ENCODE results near the gene ADGRD1.
"Not testable (repeated sequence)": the region's sequence is repeated elsewhere in the genome, so short reads cannot be mapped to it uniquely, and the experiment has no call there.

The ADGRD1 gene

DNA sequence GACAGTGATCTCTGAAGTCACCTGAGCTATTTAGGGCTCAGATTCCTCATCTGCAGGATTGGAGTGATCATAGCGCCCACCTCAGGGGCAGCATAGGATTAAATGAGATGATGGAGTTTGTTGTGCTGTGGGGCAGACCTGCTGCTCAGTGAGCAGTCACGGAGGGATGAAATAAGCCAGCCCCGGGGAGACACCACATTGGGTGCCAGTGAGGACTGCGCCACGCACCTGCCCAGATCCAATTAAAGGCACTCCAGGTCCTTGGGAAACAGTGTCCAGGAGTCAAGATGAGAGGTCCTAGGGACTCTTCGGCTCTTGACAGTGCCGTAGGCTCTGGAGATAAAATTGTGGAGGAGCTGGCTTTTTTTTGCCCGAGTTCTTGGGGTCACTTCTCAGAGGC is 166.2 kb downstream of the ADGRD1 start:
- DNase-seq (no peak), ATAC-seq (replicated peaks) (no peak)
- Mint-ChIP-seq H3K9me3 (no peaks in the 10 kb centered on the region), H3K4me3 (no peak overlapping the region), H3K4me1 (ENCODE audit: low read depth in 2 of 2) (no peaks in the 10 kb centered on the region), H3K27ac (no peak overlapping the region), H3K36me3 (ENCODE audit: insufficient read depth) (no peaks in the 10 kb centered on the region), H3K27me3 (peaks cover 32 to 47% of the 10 kb centered on the region in 2 donors)

- no peaks in the 10 kb centered on the region for H3K36me3 Mint-ChIP-seq (ENCODE audit: insufficient read depth)
- peaks cover 22 to 38% of the 10 kb centered on the region in 2 donors for H3K27me3 Mint-ChIP-seq
- H3K4me3 Mint-ChIP-seq: no peak overlapping the region
- H3K27ac Mint-ChIP-seq: no peak overlapping the region
- DNase-seq (no peak), ATAC-seq (replicated peaks) (no peak)
- H3K9me3 Mint-ChIP-seq: no peaks in the 10 kb centered on the region
- H3K4me1 Mint-ChIP-seq (ENCODE audit: low read depth in 2 of 2): no peaks in the 10 kb centered on the region
Measured at GRCh38 chr12:131120831-131121271, 167.1 kb downstream of the ADGRD1 start.

DNA sequence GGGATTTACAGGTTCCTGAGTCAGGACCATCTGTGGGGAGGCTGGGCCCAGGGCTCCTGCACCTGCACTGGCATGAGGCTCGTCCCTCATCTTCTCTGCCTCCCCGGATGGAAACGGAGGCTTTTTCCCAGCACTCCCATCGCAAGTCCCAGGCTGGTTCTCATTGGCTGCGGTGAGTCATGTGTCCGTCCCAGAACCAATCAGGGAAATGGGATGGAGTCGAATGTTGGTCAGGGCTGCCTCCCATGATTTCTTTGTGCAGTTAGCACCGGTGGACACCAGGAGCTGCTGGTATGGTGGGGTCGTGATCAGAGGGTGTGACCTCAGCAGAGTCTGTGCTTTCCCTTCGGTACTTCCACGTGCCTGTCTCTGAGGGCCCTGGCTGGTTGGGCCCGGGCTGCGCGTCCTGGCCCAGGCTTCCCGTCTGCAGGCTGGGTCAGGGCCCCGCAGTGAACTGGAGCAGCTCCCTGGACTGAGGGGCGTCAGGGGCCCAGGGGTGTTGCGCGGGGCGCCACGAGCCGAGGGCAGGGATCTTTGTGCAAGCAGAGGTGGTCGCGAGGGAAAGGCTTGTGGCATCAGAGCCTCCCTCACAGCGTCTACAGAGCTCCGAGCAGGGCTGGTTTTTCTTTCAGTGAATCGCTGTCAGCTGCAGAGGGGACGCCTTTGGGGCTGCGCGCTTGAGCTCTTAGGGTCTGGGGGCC is 168.1 kb downstream of the ADGRD1 start:
- H3K9me3 Mint-ChIP-seq: no peaks in the 10 kb centered on the region
- H3K27ac Mint-ChIP-seq: no peak overlapping the region
- H3K4me3 Mint-ChIP-seq: no peak overlapping the region
- peaks cover 19 to 32% of the 10 kb centered on the region in 2 donors for H3K27me3 Mint-ChIP-seq
- no peaks in the 10 kb centered on the region for H3K36me3 Mint-ChIP-seq (ENCODE audit: insufficient read depth)
- H3K4me1 Mint-ChIP-seq (ENCODE audit: low read depth in 2 of 2): no peaks in the 10 kb centered on the region
- ATAC-seq (replicated peaks): no peak
- DNase-seq: no peak

- no peaks in the 10 kb centered on the region for H3K4me1 Mint-ChIP-seq (ENCODE audit: low read depth in 2 of 2)
- no peak overlapping the region for H3K27ac Mint-ChIP-seq
- DNase-seq (no peak), ATAC-seq (replicated peaks) (no peak)
- peaks cover 18 to 31% of the 10 kb centered on the region in 2 donors for H3K27me3 Mint-ChIP-seq
- H3K36me3 Mint-ChIP-seq (ENCODE audit: insufficient read depth): no peaks in the 10 kb centered on the region
- H3K9me3 Mint-ChIP-seq: no peaks in the 10 kb centered on the region
- no peak overlapping the region for H3K4me3 Mint-ChIP-seq
Measured at GRCh38 chr12:131122631-131123030, 168.9 kb downstream of the ADGRD1 start.

GRCh38 chr12:131123817-131124216 is 170.1 kb downstream of the ADGRD1 start:
- ATAC-seq (replicated peaks): no peak
- H3K4me1 Mint-ChIP-seq (ENCODE audit: low read depth in 2 of 2): no peaks in the 10 kb centered on the region
- no peak for DNase-seq
- H3K36me3 Mint-ChIP-seq (ENCODE audit: insufficient read depth): no peaks in the 10 kb centered on the region
- no peak overlapping the region for H3K4me3 Mint-ChIP-seq
- no peak overlapping the region for H3K27ac Mint-ChIP-seq
- no peaks in the 10 kb centered on the region for H3K9me3 Mint-ChIP-seq
- H3K27me3 Mint-ChIP-seq: peaks cover 6 to 20% of the 10 kb centered on the region in 2 donors

DNA sequence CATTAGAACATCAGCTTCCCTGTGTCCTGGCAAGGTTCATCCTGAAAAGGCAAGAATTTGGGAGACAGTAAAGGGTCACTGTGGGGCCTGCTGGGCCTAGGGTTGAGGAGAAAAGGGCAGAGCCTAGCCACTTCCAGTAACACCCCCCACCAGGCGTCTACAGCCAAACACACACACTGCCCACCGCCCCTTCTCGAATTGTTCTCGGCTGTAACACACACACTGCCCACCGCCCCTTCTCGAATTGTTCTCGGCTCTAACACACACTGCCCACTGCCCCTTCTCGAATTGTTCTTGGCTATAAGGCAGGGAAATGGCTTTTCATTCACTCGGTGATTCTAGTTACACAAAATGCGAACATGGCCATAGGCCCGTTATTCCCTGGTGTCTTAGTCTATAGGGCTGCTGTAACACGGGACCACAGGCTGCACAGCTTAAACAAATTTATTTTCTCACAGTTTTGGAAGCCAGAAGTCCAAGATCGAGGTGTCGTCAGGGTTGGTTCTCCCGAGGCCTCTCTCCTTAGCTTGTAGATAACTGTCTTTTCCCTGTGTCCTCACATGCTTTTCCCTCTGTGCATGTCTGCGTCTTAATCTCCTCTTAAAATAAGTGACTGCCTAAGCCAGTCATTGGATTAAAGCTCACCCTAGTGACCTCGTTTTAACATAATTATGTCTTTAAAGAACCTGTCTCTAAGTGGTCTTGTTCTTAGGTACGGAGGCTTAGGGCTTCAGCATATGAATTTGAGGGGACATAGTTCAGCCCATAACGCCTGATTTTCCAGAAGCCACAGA is 171.0 kb downstream of the ADGRD1 start:
- ATAC-seq (replicated peaks) (no peak), DNase-seq (no peak)

DNA sequence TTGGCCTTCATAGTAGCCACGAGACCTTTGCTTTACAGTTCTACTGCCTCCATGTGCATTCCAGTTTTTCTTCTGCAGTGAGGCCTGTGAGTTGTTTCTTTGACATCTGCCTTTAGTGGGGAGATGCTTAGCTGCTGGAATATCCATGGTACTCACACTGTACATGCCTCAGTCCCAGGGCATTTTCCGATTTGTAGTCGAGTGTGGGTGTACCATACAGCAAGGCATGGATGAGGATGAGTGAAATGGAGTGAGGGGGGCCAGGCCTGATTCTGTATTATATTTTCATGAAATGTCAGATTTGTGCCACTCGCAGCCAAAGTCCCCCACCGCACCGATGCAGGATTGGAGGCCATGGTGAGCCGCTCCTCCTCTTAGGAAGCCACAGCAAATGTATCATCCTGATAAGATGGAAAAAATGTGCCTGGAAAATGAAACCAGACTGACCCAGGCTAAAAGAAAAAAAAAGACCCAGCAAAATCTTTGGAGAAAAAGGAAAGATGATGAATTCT is 173.0 kb downstream of the ADGRD1 start:
- no peak overlapping the region for H3K4me3 Mint-ChIP-seq
- no peak overlapping the region for H3K27ac Mint-ChIP-seq
- H3K4me1 Mint-ChIP-seq (ENCODE audit: low read depth in 2 of 2): peaks cover 0 to 5% of the 10 kb centered on the region in 2 donors
- H3K36me3 Mint-ChIP-seq (ENCODE audit: insufficient read depth): no peaks in the 10 kb centered on the region
- DNase-seq (no peak), ATAC-seq (replicated peaks) (no peak)
- H3K27me3 Mint-ChIP-seq: no peaks in the 10 kb centered on the region
- H3K9me3 Mint-ChIP-seq: no peaks in the 10 kb centered on the region

More for the DNA sequence above, 171.0 kb downstream of the ADGRD1 start:
- Mint-ChIP-seq H3K9me3 (no peaks in the 10 kb centered on the region), H3K4me1 (ENCODE audit: low read depth in 2 of 2) (peaks cover 0 to 2% of the 10 kb centered on the region in 2 donors), H3K27ac (no peak overlapping the region), H3K4me3 (no peak overlapping the region), H3K36me3 (ENCODE audit: insufficient read depth) (no peaks in the 10 kb centered on the region), H3K27me3 (peaks cover 3 to 11% of the 10 kb centered on the region in 2 donors)

DNA sequence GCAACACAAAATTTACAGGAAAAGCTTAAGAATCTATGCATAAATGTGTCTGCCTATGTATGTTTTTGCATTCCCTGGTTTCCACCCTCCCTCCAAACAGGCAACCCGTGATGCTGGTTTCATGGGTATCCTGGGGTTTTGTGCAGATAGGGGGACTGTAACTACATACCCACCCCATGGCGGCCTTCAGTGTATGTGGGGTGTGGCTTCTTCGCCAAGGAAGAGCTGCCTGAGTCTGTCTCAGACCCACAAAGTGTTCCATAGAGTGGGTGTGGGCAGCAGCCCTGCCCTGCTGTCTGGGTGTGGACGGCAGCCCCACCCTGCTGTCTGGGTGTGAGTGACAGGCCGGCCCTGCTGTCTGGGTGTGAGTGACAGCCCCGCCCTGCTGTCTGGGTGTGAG is 174.8 kb downstream of the ADGRD1 start:
- no peak overlapping the region for H3K4me3 Mint-ChIP-seq
- H3K36me3 Mint-ChIP-seq (ENCODE audit: insufficient read depth): no peaks in the 10 kb centered on the region
- DNase-seq (no peak), ATAC-seq (replicated peaks) (no peak)
- H3K4me1 Mint-ChIP-seq (ENCODE audit: low read depth in 2 of 2): peaks cover 4 to 10% of the 10 kb centered on the region in 2 donors
- peak overlapping the region; percentile 66 to 87 for H3K27ac Mint-ChIP-seq
- H3K9me3 Mint-ChIP-seq: no peaks in the 10 kb centered on the region
- H3K27me3 Mint-ChIP-seq: peaks cover 6 to 9% of the 10 kb centered on the region in 2 donors

GRCh38 chr12:131128966-131129619 is 175.4 kb downstream of the ADGRD1 start:
- not testable (repeated sequence) for H3K4me3 Mint-ChIP-seq; ATAC-seq (replicated peaks); H3K36me3 Mint-ChIP-seq (ENCODE audit: insufficient read depth); DNase-seq; H3K9me3 Mint-ChIP-seq
- peaks cover 8 to 11% of the 10 kb centered on the region in 2 donors for H3K27me3 Mint-ChIP-seq
- H3K4me1 Mint-ChIP-seq (ENCODE audit: low read depth in 2 of 2): peaks cover 4 to 10% of the 10 kb centered on the region in 2 donors
- peak overlapping the region; percentile 66 to 87 for H3K27ac Mint-ChIP-seq

DNA sequence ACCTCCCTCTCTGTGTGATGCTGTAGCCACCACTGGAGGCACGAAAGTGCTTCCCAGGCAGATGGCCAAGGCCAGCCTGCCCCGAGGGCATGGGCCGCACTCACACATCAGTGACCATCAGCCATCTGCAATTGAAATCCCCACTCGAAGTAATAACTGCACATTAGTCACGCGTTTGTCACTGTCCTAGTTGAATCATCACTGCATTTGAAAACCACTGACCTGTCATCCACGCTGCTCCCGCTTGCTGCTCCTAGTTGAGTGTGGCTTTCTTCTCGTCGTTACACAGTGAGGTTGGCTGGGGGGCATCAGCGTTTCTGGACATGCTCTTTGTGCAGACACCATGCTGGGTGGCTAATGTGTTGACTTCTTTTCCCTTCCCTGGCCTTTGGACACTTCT is 176.1 kb downstream of the ADGRD1 start:
- peaks cover 4 to 10% of the 10 kb centered on the region in 2 donors for H3K4me1 Mint-ChIP-seq (ENCODE audit: low read depth in 2 of 2)
- peak overlapping the region; percentile 66 to 87 for H3K27ac Mint-ChIP-seq
- H3K36me3 Mint-ChIP-seq (ENCODE audit: insufficient read depth): no peaks in the 10 kb centered on the region
- DNase-seq (no peak), ATAC-seq (replicated peaks) (no peak)
- H3K4me3 Mint-ChIP-seq: no peak overlapping the region
- peaks cover 8 to 11% of the 10 kb centered on the region in 2 donors for H3K27me3 Mint-ChIP-seq
- H3K9me3 Mint-ChIP-seq: no peaks in the 10 kb centered on the region

GRCh38 chr12:131130311-131130911 is 176.7 kb downstream of the ADGRD1 start:
- Mint-ChIP-seq H3K4me1 (ENCODE audit: low read depth in 2 of 2) (peaks cover 4 to 10% of the 10 kb centered on the region in 2 donors), H3K4me3 (no peak overlapping the region), H3K36me3 (ENCODE audit: insufficient read depth) (no peaks in the 10 kb centered on the region), H3K27me3 (peaks cover 8 to 11% of the 10 kb centered on the region in 2 donors), H3K9me3 (no peaks in the 10 kb centered on the region), H3K27ac (peak overlapping the region; percentile 66 to 87)
- no peak for DNase-seq
- no peak for ATAC-seq (replicated peaks)

DNA sequence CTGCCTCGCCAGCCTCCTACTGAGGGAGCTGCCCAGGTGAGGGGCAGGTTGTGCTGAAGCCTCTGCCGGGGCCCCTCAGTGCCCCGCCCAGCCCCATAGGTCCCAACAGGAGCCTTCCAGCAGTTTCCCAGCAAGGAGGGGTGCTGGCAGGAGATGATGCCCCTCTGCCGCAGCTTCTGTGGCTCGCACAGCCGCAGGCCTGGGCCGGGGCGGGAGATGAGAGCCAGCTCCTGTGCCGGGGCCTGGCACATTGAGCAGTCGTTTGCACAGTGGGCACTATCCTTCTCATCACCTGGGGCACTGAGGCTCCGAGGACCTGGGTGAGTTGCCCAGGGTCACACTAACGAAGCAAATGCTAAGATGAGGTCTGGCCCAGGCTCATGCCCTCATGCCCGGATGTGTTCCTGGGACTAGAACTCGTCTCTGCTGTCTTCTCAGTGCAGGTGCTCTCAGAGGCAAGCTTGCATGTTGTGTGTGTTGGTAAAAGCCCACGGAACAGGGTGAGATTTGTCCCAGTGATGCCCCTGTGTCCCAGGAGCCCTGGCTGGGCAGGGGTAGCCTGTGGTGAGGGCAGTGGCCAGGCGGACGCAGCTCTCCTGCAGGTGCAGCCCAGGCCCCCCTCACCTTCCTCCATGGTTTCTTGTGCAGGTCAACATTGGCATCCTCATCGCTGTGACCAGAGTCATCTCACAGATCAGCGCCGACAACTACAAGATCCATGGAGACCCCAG is 177.5 kb downstream of the ADGRD1 start:
- Mint-ChIP-seq H3K36me3 (ENCODE audit: insufficient read depth) (no peaks in the 10 kb centered on the region), H3K4me3 (no peak overlapping the region), H3K9me3 (no peaks in the 10 kb centered on the region), H3K27me3 (peaks cover 8 to 11% of the 10 kb centered on the region in 2 donors), H3K27ac (no peak overlapping the region), H3K4me1 (ENCODE audit: low read depth in 2 of 2) (peaks cover 4 to 10% of the 10 kb centered on the region in 2 donors)
- ATAC-seq (replicated peaks) (no peak), DNase-seq (no peak)

- ATAC-seq (replicated peaks): no peak
- Mint-ChIP-seq H3K36me3 (ENCODE audit: insufficient read depth) (no peaks in the 10 kb centered on the region), H3K27ac (no peak overlapping the region), H3K4me1 (ENCODE audit: low read depth in 2 of 2) (peaks cover 4 to 10% of the 10 kb centered on the region in 2 donors), H3K27me3 (peaks cover 8 to 15% of the 10 kb centered on the region in 2 donors), H3K4me3 (no peak overlapping the region), H3K9me3 (no peaks in the 10 kb centered on the region)
- no peak for DNase-seq
Measured at GRCh38 chr12:131131808-131132117, 178.1 kb downstream of the ADGRD1 start.
